Stimulated activated CD8-positive, alpha-beta memory T cell treated with anti-CD3 and anti-CD28 coated beads, Interleukin-12 subunit alpha, Interleukin-12 subunit beta, amount 100 ng/mL, for 1 hour (primary cell): ENCODE data around the gene GRK2.

Experiments used
- DNase-seq: peaks from one replicate; pipeline ENCODE4 v3.0.0-alpha.2; 2020; ENCODE audit warnings: low read depth

GRK2 gene

DNA sequence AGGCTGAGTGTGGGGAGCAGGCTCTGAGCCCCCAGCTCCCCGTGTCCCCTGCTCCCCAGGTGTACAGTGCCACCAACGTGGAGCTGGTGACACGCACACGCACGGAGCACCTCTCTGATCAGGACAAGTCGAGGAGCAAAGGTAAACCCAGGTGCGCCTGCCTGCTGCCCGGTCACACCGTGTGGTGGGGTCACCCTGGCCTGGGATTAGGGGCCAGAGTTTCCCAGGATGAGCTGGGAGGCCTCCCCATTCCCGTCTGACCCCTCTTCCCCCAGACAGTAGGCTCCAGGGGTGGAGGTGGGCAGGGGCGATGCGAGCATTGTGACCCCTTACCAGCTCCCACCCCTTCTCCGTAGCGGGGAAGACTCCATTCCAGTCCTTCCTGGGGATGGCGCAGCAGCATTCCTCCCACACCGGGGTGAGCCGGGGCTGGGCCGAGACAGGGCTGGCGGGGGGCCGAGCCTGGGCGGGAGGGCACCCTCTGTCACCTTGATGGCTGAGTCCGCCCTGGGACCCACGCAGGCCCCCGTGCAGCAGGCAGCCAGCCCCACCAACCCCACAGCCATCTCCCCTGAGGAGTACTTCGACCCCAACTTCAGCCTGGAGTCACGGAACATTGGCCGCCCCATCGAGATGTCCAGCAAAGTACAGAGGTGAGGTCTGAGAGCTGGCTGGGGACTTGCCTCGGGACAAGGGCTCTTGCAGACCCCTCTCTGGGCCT is 33.4 kb downstream of the GRK2 start:
- DNase-seq, result no peak

DNA sequence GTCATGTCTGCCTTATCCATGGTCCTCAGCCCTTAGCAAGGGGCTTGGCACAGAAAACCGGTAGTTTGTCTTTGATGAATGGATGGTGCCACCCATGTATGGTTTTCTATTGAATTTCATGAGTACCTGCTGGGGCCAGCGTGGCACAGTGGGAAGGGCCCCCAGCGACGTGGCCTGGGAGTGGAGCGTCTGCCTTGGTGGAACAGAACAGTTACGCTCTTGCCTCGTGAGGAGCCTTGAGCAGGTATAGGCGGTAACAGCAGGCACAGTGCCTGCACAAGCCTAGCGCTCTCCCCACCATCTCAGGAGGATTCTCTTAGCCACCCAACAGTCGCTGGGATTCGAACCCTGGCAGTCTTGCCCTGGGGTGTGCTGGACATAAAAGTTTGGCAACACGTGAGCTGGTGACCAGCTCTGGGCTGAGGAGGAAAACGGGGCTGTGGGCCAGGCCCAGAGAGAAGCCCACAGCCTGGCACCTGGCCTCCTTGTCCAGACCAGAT is 34.0 kb downstream of the GRK2 start:
- no peak for DNase-seq

DNA sequence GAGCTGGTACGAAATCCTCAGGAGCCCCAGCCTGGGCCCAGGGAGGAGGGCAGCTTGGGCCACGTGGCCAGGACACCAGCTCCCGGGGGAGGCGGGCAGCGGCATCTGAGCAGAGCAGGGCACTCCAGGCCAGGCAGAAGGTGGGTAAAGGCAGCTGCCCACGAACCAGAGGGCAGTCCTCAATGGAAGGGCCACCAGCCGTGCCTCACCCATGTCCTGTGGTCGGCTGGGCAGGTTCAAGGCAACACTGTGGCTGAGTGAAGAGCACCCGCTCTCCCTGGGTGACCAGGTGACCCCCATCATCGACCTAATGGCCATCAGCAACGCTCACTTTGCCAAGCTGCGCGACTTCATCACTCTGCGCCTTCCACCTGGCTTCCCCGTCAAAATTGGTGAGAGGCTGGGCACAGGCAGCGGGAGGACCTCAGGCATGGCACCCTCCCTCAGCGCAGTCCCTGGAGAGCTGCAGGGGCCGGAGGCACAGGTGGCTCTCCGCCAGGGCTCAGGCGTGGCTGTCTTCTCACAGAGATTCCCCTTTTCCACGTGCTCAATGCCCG is 34.6 kb downstream of the GRK2 start:
- DNase-seq, result no peak

DNA sequence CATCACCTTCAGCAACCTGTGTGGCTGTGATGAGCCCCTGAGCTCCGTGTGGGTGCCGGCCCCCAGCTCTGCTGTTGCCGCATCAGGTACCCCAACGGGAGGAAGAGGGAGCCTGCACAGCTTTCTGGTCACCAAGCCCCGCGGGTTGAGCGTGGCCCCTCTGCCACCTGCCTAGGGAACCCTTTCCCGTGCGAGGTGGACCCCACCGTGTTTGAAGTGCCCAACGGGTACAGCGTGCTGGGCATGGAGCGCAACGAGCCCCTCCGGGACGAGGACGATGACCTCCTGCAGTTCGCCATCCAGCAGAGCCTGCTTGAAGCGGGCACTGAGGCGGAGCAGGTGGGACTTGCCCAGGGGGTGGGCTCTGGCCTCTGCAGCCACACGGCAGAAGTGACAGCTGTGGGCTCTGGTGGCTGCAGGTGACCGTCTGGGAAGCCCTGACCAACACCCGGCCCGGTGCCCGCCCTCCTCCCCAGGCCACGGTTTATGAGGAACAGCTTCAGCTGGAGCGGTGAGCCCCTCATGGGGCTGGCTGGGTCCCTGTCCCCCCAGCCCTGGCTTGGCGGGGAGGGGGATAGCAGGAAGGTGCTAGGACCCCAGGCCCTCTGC is 35.1 kb downstream of the GRK2 start:
- no peak for DNase-seq

DNA sequence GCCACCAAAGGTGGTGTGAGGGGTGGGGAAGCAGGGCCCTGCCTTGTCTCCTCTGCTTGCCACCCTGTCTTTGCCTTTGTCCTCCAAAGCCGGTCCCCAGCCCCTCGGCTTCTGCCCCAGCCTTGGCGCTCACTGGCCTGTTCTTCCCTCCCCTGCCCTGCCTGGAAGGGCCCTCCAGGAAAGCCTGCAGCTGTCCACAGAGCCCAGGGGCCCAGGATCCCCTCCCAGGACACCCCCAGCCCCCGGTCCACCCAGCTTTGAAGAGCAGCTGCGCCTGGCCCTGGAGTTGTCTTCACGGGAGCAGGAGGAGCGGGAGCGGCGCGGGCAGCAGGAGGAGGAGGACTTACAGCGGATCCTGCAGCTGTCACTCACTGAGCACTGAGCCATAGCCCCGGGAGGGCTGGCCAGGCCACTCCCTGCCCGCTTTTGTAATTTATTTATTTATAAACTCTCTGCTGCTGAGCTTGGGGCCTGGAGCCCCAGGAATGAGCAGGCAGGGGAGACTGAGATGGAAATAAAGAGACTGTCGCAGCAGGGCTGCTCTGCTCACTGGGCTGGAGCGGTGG is 35.8 kb downstream of the GRK2 start:
- DNase-seq, result no peak

DNA sequence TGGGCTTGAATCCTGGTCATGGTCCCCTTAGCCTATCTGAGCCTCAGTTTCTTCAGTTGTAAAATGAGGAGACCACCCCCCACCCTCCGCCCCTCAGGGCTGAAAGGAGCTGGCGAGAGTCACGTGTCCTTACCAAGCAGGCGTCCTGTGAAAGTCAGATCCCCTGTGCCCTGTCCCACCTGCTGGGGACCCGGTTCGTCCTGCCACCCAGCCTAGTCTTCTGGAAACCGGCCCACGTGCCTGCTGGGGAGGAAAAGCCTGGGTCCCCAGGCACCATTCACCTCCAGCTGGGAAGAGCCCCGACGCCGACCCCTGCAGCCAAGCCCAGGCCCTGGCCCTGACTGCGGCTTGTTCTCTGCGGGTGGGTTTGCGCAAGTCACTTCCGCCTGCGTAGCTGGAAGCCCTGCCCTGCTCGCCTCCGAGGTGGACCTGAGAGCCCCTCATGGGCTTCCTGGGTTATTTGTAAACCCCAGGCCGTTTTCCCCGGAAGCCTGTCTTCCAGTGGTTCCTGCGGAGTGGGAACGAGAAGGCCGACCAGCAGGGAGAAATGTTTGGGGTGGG is 36.4 kb downstream of the GRK2 start:
- no peak for DNase-seq

DNA sequence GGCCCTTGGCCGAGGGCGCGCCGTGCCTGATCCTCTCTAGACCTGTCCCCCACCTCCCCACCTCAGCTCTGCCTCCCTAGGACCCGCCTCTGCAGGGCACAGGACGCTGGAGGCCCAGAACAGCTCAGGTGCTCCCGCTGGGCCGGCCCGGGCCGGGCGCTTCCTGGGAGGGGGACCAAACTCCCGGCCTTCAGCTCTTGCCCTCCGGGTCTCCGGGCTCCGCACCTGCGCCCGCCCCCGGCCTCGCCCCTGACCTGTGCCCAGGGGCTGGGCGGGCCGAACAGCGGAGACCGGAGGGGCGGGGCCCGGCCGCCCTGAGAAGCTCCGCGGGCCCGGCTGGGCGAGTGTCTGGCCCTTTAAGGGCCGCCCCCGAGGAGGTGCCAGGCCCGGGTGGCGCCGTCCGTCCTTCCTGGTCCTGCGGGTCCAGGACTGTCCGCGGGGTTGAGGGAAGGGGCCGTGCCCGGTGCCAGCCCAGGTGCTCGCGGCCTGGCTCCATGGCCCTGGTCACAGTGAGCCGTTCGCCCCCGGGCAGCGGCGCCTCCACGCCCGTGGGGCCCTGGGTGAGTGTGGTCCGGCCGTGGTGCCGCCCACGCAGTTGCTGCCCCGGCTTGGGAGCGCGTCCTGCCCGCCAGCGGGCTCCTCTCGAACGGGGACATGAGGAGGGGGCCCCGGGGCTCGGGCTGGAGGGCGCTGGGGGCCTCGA is 37.0 kb downstream of the GRK2 start, which contains the start of gene SSH3:
Gene SSH3 (plus strand): TSS at position 399 of the 703 bp plus-strand sequence. CDS start 96 bp downstream, at position 495.
- no peak for DNase-seq

DNA sequence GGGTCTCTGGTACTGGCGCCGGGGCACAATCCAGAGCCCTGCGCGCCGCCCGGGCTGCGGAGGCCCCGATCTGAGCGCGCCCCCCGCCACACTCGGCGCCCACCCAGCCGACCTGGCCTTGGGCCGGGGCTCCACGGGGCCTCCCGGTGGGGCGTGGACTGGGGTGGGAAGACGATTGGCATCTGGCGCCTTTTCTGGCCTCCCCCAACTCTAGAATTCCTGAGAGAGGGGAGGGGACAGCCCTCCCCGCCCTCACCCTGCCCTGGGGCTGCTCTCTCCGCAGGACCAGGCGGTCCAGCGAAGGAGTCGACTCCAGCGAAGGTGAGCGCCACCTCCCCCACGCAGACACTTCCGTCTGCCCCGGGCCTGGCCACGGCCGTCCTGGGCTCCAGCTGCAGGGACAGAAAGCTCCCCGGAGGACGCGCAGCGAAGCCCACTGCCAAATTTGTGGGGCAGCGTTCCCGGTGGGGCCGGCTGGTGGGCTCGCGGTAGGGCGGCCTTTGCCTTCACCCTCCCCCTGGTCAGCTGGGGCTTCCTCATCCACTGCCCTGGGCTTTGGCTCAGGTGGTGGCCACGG is 37.6 kb downstream of the GRK2 start:
- DNase-seq, result no peak

DNA sequence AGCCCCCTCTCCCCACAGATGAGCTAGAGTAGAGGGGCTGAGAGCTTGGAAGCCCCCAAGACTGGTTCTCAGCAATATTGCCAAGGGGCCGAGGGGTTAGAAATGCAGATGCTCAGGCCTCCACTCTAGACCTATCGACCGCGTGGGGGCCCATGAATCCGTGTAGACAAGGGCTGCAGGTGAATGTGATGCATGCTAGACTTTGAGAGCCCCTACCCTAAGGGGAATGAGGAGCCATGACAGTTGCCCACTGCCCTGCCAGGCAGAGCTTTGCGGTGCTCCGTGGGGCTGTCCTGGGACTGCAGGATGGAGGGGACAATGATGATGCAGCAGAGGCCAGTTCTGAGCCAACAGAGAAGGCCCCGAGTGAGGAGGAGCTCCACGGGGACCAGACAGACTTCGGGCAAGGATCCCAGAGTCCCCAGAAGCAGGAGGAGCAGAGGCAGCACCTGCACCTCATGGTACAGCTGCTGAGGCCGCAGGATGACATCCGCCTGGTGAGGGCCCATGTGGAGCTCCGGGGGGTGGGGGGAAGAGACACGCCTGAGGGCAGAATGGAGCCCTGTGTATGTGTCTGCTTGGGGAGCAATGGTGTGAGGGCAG is 38.3 kb downstream of the GRK2 start:
- no peak for DNase-seq

DNA sequence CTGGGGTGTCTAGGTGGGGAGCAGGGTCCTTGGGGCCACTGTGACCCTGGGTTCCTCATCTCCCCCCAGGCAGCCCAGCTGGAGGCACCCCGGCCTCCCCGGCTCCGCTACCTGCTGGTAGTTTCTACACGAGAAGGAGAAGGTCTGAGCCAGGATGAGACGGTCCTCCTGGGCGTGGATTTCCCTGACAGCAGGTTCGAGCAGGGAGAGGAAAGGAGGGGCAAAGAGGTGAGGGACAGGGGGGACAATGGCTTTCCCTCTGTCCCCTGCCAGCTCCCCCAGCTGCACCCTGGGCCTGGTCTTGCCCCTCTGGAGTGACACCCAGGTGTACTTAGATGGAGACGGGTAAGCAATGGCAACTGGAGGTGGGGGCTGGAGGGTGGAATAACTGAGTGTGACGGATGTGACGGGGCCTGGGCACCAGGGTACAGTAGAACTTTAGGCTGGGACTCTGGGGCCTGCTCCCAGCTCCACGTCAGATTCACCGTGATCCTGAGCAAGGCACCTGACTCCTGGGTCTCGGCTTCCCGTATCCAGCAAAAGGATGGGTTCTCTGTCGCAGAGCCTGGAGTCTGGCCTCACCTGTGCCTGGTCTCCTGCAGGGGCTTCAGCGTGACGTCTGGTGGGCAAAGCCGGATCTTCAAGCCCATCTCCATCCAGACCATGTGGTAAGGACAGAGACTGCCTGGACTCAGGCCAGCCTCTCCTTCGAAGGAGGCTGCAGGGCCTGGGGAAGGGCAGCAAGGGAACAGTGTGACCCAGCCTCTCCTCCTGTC is 40.7 kb downstream of the GRK2 start:
- DNase-seq, result no peak

DNA sequence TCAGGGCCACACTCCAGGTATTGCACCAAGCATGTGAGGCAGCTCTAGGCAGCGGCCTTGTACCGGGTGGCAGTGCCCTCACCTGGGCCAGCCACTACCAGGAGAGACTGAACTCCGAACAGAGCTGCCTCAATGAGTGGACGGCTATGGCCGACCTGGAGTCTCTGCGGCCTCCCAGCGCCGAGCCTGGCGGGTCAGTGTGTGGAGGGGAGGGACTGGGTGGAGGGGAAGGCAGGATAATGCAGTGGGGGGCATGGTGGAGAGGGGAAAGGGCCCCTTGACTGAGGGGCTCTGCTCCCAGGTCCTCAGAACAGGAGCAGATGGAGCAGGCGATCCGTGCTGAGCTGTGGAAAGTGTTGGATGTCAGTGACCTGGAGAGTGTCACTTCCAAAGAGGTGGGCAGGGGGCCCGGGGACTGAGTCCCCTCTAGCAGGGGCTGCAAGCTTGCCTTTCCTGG is 41.3 kb downstream of the GRK2 start:
- no peak for DNase-seq

DNA sequence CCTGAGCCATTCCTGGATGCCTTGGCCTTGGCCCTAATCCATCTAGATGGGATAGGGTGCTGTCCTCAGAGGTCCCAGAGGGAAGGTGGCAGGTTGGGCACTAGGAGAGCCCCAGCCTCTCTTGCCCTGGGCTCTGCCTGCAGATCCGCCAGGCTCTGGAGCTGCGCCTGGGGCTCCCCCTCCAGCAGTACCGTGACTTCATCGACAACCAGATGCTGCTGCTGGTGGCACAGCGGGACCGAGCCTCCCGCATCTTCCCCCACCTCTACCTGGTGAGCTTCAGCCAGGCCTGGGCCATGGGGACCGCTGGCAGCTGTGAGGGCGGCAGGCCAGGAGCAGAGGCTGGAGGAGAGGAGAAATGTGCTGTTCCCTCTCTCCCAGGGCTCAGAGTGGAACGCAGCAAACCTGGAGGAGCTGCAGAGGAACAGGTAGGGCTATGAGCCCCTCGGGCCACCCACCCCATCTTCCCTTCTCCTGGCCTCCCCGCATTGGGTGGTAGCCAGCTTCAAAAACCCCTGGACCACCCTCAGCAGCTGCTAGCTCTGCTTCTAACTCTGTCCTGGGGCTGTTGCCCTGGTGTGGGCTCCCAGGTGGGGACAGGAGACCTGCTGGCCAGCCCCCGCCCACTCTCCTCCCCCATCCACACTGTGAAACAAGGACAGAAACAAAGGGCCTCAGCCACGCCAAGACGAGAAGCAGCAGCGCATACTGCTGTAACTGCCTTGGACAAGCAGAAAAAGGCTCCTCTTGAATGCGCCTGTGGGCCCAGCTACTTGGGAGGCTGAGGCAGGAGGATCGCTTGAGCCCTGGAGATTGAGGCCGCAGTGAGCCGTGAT is 42.0 kb downstream of the GRK2 start:
- no peak for DNase-seq

DNA sequence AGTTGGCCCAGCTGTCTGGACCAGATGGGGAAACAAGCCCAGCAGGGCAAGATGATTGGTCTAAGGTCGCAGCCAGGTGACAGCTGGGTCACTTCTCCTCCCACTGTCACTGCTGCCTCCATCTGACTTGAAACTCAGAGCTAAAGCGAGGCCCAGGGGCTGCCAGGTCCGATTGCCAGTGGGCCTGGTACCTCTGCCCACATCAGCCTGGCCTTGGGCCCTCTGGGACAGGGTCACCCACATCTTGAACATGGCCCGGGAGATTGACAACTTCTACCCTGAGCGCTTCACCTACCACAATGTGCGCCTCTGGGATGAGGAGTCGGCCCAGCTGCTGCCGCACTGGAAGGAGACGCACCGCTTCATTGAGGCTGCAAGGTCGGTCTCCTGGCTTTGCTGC is 42.9 kb downstream of the GRK2 start:
- DNase-seq, result no peak

DNA sequence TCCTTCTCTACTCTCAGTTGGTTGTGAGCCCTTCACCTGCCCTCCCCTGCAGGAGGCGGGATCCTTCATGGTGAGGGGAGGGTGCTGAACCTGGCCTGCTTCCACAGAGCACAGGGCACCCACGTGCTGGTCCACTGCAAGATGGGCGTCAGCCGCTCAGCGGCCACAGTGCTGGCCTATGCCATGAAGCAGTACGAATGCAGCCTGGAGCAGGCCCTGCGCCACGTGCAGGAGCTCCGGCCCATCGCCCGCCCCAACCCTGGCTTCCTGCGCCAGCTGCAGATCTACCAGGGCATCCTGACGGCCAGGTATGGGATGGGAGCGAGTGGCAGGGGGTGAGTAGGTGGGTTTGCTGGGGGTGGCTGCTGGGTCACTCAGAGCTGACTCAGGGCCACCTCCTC is 43.4 kb downstream of the GRK2 start:
- DNase-seq, result no peak

DNA sequence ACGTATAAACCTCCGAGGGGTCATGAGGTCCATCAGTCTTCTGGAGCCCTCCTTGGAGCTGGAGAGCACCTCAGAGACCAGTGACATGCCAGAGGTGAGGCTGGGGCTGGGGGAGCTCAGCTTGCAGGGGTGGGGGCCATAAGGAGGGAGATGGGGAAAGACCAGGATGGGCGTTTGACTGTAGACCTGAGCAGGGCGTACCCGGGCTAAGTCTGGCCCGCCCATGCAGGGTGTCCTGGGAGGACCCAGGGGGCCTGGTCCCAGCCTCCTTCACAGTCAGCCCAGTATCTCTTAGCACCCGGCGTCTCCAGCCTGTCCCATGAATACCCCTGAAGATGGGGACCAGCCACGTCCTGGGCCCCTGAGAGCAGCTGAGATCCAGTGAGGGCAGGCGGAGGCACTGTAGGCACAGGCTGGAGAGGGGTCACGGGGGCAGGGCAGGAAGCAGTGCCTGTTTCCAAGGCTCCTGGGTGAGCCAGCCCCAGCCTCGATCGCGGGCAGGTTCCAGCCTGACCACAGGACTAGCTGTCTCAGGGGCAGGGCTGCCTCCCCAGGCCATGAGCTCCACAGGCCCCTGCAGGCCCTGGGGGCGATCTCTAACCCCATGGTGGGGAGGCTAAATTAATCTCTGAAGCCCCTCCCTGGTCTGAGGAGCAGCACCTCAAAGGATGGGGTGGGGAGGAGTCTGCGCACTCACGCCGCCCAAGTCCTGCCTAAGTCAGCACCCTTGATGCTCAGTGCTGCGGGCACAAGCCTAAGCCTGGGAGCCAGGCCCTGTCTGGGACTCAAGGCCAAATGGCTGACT is 44.2 kb downstream of the GRK2 start:
- DNase-seq, result no peak

DNA sequence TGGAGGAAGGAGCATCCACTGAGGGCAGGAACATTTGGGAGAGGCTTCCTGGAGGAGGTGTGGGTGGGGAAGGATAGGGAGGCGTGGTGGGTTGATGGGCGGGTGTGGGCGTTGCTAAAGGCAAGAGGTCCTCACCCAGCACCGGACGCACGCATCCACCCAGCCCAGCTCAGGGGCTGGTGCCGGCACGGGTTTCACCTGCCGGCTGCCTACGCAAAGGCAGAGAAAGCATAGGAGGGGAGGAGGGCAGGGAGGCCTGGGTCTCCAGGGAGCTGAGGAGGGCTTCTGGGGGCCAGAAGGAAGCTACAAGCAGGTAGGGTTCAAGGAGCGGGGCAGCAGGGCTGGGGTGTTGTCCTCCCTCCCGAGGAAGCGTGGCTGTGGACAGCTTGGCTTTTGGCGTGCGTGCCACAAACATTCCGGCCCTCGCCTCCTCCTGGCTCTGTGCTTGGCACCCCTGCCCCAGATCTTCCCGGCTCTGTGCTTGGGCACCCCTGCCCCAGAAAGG is 44.8 kb downstream of the GRK2 start:
- no peak for DNase-seq

DNA sequence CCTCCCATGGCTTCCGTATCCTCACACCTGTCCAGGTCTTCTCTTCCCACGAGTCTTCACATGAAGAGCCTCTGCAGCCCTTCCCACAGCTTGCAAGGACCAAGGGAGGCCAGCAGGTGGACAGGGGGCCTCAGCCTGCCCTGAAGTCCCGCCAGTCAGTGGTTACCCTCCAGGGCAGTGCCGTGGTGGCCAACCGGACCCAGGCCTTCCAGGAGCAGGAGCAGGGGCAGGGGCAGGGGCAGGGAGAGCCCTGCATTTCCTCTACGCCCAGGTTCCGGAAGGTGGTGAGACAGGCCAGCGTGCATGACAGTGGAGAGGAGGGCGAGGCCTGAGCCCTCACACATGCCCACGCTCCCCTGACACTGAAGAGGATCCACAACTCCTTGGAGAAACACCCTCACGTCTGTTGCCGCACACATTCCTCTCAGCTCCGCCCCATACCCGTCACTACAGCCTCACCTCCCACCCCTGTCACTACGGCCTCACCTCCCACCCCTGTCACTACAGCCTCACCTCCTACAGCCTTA is 45.3 kb downstream of the GRK2 start:
- DNase-seq, result no peak
